ENCODE results near the gene COPS4.

DNA sequence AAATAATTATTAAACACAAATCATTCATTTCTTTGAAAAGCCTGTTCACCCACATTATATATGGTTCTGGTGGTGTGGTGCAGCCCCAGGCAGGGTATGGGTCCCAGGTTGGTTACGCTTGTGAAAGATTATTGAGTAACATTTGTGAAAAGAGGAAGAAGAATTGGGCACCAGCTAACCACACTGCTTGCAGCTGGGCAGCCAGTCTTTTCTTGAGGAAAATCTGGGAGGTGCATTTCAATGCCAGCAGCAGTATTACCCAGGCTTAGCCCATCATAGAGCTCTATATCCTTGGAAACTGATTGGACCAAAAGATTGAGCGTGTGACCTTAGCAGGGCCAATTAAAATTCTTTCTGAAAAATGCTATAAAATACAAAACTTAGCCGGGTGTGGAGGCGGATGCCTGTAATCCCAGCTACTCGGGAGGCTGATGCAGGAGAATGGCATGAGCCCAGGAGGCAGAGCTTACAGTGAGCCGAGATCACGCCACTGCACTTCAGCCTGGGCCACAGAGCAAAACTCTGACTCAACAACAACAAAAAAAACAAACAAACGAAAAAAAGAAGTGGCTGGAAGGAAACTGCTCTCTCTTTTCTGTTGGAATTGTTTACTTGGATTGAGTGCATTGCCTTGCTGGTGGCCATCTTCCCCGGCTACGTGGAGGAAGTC, 89.3 kb downstream of the COPS4 start:
- TF ChIP-seq POLR2A (IDR thresholded peaks at IDR 0.05): no peak
- TF ChIP-seq, protein P1, sequence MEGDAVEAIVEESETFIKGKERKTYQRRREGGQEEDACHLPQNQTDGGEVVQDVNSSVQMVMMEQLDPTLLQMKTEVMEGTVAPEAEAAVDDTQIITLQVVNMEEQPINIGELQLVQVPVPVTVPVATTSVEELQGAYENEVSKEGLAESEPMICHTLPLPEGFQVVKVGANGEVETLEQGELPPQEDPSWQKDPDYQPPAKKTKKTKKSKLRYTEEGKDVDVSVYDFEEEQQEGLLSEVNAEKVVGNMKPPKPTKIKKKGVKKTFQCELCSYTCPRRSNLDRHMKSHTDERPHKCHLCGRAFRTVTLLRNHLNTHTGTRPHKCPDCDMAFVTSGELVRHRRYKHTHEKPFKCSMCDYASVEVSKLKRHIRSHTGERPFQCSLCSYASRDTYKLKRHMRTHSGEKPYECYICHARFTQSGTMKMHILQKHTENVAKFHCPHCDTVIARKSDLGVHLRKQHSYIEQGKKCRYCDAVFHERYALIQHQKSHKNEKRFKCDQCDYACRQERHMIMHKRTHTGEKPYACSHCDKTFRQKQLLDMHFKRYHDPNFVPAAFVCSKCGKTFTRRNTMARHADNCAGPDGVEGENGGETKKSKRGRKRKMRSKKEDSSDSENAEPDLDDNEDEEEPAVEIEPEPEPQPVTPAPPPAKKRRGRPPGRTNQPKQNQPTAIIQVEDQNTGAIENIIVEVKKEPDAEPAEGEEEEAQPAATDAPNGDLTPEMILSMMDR (IDR thresholded peaks at IDR 0.05): no peak

Data from Peyer's patch (tissue), 4 donors.